Gastrocnemius medialis (tissue), 4 donors: ENCODE data around the gene CHRD. TPM values are rescaled to one million over a fixed set of nuclear protein-coding genes. Genes with fewer than 3 reads are reported as not detected.

Experiments used
- ATAC-seq, 2 donors: fragments of 150-250 bp; one replicate each; pipeline ENCODE4 v1.9.1; 2016
- DNase-seq, 2 donors: peaks; one replicate each; pipeline ENCODE4 v3.0.0-alpha.2; 2019
- H3K27ac ChIP-seq, 4 donors: fragments of 200-600 bp; sonication (generic); 1 replicate in 1 of 4; 2 replicates in 3 of 4; pipeline ENCODE4 v1.5.1; 2016 to 2018; ENCODE audit warnings: mild to moderate bottlenecking in 2 of 4, moderate library complexity in 1 of 4
- H3K27me3 ChIP-seq, 3 donors: fragments of 200-600 bp; sonication (generic) in 2 of 3; 1 replicate in 1 of 3; 2 replicates in 2 of 3; pipeline versions ENCODE4 v1.5.1 to v1.6.0; 2016 to 2019; ENCODE audit warnings: mild to moderate bottlenecking in 1 of 3, moderate library complexity in 1 of 3
- H3K36me3 ChIP-seq, 2 donors: fragments of 200-600 bp; sonication (generic) in 1 of 2; one replicate each; pipeline ENCODE4 v1.5.1; 2017 to 2018
- H3K4me1 ChIP-seq, 2 donors: fragments of 200-600 bp; sonication (generic) in 1 of 2; one replicate each; pipeline ENCODE4 v1.5.1; 2016 to 2017; ENCODE audit warnings: mild to moderate bottlenecking in 2 of 2
- H3K4me3 ChIP-seq, 4 donors: fragments of 200-600 bp; sonication (generic) in 3 of 4; 1 replicate in 1 of 4; 2 replicates in 3 of 4; pipeline ENCODE4 v1.5.1; 2016 to 2019; ENCODE audit warnings: mild to moderate bottlenecking in 2 of 4
- H3K9me3 ChIP-seq, 3 donors: fragments of 200-600 bp; sonication (generic) in 2 of 3; 1 replicate in 1 of 3; 2 replicates in 2 of 3; pipeline ENCODE4 v1.5.1; 2016 to 2019
- CTCF ChIP-seq, 5 experiments: fragments of 450-650 bp in 3 of 5; fragments of 200-600 bp in 2 of 5; sonication (generic) in 2 of 5; IDR thresholded peaks in 4 of 5; conservative IDR thresholded peaks in 1 of 5; 1 replicate in 4 of 5; 2 replicates in 1 of 5; pipeline ENCODE4 v1.5.1; 2016 to 2019; ENCODE audit warnings: antibody characterized with exemption in 5 of 5, mild to moderate bottlenecking in 3 of 5, moderate library complexity in 3 of 5
- POLR2A ChIP-seq, 2 donors: fragments of 450-650 bp; IDR thresholded peaks; one replicate each; pipeline ENCODE4 v1.6.1; 2017; ENCODE audit warnings: antibody characterized with exemption in 2 of 2, mild to moderate bottlenecking in 2 of 2, moderate library complexity in 2 of 2
- in situ Hi-C, 4 donors: fragments of 200-750 bp; cut with MboI; loops; one replicate each; pipeline versions ENCODE4 v1.15.0 to v1.8.0; 2017; ENCODE audit warnings: low sequenced_read_pairs in 4 of 4
- intact Hi-C: fragments of 100-400 bp; cut with DNase I; formaldehyde crosslinking; loops from one replicate; pipeline ENCODE4 v1.15.1; 2023; ENCODE audit warnings: low total_unique reads
- total RNA-seq, 4 donors: library from RNA; depleted of rRNA; stranded (reverse); fragments of >200 nt; gene quantifications; one replicate each; pipeline versions ENCODE4 v1.1.0 to v1.2.3, GENCODE V29; 2016

Gene CHRD
- total RNA-seq, 4 donors from 2014 or later: 2.6 to 5.7 (median 3.4) TPM

- no peak overlapping the region for H3K4me3 ChIP-seq
- no peaks in the 10 kb centered on the region for H3K9me3 ChIP-seq
- TF ChIP-seq CTCF (IDR thresholded peaks at IDR 0.05 in 4 of 5, conservative IDR thresholded peaks at IDR 0.05 in 1 of 5) (no peak), POLR2A (IDR thresholded peaks at IDR 0.05) (no peak)
- ATAC-seq: no peak
- DNase-seq: no peak
- H3K27ac ChIP-seq: no peak overlapping the region
- no peaks in the 10 kb centered on the region for H3K36me3 ChIP-seq
- no peaks in the 10 kb centered on the region for H3K27me3 ChIP-seq
- intact Hi-C loops (no loop called here), in situ Hi-C loops (loop anchor here in 3 of 4 donors (25.0 kb wide), 3 partner anchors 405 to 455 kb away; partner anchors contain the start of gene VPS8 (in 1 of the 3))
- H3K4me1 ChIP-seq: peaks cover 4 to 12% of the 10 kb centered on the region in 2 donors
These were observed 22.4 kb upstream of the CHRD start for GRCh38 chr3:184357248-184358123.

- DNase-seq (no peak), ATAC-seq (no peak)
- H3K4me1 ChIP-seq: peaks cover 4 to 14% of the 10 kb centered on the region in 2 donors
- no peak overlapping the region for H3K4me3 ChIP-seq
- no peaks in the 10 kb centered on the region for H3K27me3 ChIP-seq
- H3K36me3 ChIP-seq: no peaks in the 10 kb centered on the region
- TF ChIP-seq POLR2A (IDR thresholded peaks at IDR 0.05) (no peak), CTCF (IDR thresholded peaks at IDR 0.05 in 4 of 5, conservative IDR thresholded peaks at IDR 0.05 in 1 of 5) (no peak)
- in situ Hi-C loops (loop anchor here in 3 of 4 donors (25.0 kb wide), 3 partner anchors 404 to 454 kb away; partner anchors contain the start of gene VPS8 (in 1 of the 3)), intact Hi-C loops (no loop called here)
- no peak overlapping the region for H3K27ac ChIP-seq
- H3K9me3 ChIP-seq: no peaks in the 10 kb centered on the region
These were observed 21.6 kb upstream of the CHRD start for GRCh38 chr3:184358124-184358767.

GRCh38 chr3:184358921-184359350 lies 20.9 kb upstream of the CHRD start:
- TF ChIP-seq POLR2A (IDR thresholded peaks at IDR 0.05) (no peak), CTCF (IDR thresholded peaks at IDR 0.05 in 4 of 5, conservative IDR thresholded peaks at IDR 0.05 in 1 of 5) (no peak)
- H3K27me3 ChIP-seq: no peaks in the 10 kb centered on the region
- H3K4me3 ChIP-seq: no peak overlapping the region
- in situ Hi-C loops: loop anchor here in 3 of 4 donors (25.0 kb wide), 3 partner anchors 403 to 453 kb away; partner anchors contain the start of gene VPS8 (in 1 of the 3)
- intact Hi-C loops: no loop called here
- DNase-seq (no peak), ATAC-seq (no peak)
- peaks cover 8 to 20% of the 10 kb centered on the region in 2 donors for H3K4me1 ChIP-seq
- H3K9me3 ChIP-seq: no peaks in the 10 kb centered on the region
- no peak overlapping the region for H3K27ac ChIP-seq
- no peaks in the 10 kb centered on the region for H3K36me3 ChIP-seq

- no peak for ATAC-seq
These were observed 20.2 kb upstream of the CHRD start for GRCh38 chr3:184359610-184360009.

More at GRCh38 chr3:184359610-184360009, 20.2 kb upstream of the CHRD start:
- Histone ChIP-seq H3K4me1 (peaks cover 14 to 23% of the 10 kb centered on the region in 2 donors), H3K4me3 (no peak overlapping the region), H3K27me3 (no peaks in the 10 kb centered on the region), H3K36me3 (no peaks in the 10 kb centered on the region), H3K27ac (no peak overlapping the region), H3K9me3 (no peaks in the 10 kb centered on the region)
- in situ Hi-C loops (loop anchor here in 3 of 4 donors (25.0 kb wide), 3 partner anchors 403 to 453 kb away; partner anchors contain the start of gene VPS8 (in 1 of the 3)), intact Hi-C loops (loop anchor here (5.0 to 10.0 kb wide), 2 partner anchors 172 to 415 kb away; partner anchors contain the start of gene ABCF3)
- no peak for TF ChIP-seq POLR2A (IDR thresholded peaks at IDR 0.05)
- no peak for TF ChIP-seq CTCF (IDR thresholded peaks at IDR 0.05 in 4 of 5, conservative IDR thresholded peaks at IDR 0.05 in 1 of 5)
- no peak for DNase-seq
